Lower leg skin (tissue), 4 donors: ENCODE results near the gene CD109. TPM values are rescaled to one million over a fixed set of nuclear protein-coding genes. Genes with fewer than 3 reads are reported as not detected.
"Not testable (repeated sequence)": the region's sequence is repeated elsewhere in the genome, so short reads cannot be mapped to it uniquely, and the experiment has no call there.

Experiments used
- DNase-seq, 2 donors: peaks; one replicate each; pipeline ENCODE4 v3.0.0-alpha.2; 2019; ENCODE audit warnings: low spot score in 2 of 2
- H3K4me3 ChIP-seq: fragments of 200-600 bp; sonication (generic); 2 replicates; pipeline ENCODE4 v1.5.1; 2017; ENCODE audit warnings: mild to moderate bottlenecking, low read depth; ENCODE audit not compliant: poor library complexity, severe bottlenecking
- CTCF ChIP-seq, 3 donors: fragments of 450-650 bp; IDR thresholded peaks; one replicate each; pipeline ENCODE4 v1.5.1; 2016; ENCODE audit warnings: antibody characterized with exemption in 3 of 3, mild to moderate bottlenecking in 3 of 3, moderate library complexity in 2 of 3
- POLR2A ChIP-seq, 2 donors: fragments of 450-650 bp; IDR thresholded peaks; one replicate each; pipeline ENCODE4 v1.6.1; 2016 to 2017; ENCODE audit warnings: antibody characterized with exemption in 2 of 2, mild to moderate bottlenecking in 1 of 2, moderate library complexity in 1 of 2
- WGBS, 2 donors: methylation state at CpG; one replicate each; pipeline ENCODE4 v1.1.5; 2018; 5-methylcytosine and 5-hydroxymethylcytosine counted together
- intact Hi-C: fragments of 100-400 bp; cut with DNase I; formaldehyde crosslinking; loops from one replicate; pipeline ENCODE4 v1.15.0; 2023; ENCODE audit warnings: low total_unique reads
- total RNA-seq, 4 donors: library from RNA; depleted of rRNA; stranded (reverse); fragments of >200 nt; gene quantifications; one replicate each; pipeline ENCODE4 v1.1.0, GENCODE V29; 2016

Gene CD109
- total RNA-seq, 4 donors from 2014 or later: 26.1 to 51.7 (median 33.3) TPM

GRCh38 chr6:73803562-73804241, 107.7 kb downstream of the CD109 start:
- H3K4me3 ChIP-seq: no peak overlapping the region
- WGBS, 2 donors: 47 to 59% methylated on average over 5 of the region's 5 CpGs
- TF ChIP-seq CTCF (IDR thresholded peaks at IDR 0.05) (no peak), POLR2A (IDR thresholded peaks at IDR 0.05) (no peak)
- intact Hi-C loops: no loop called here
- DNase-seq: no peak

GRCh38 chr6:73805221-73805620, 109.2 kb downstream of the CD109 start:
- H3K4me3 ChIP-seq, intact Hi-C loops, DNase-seq: not testable (repeated sequence)
- WGBS, 2 donors: 94 to 95% methylated on average over 7 of the region's 7 CpGs

- intact Hi-C loops, H3K4me3 ChIP-seq, DNase-seq: not testable (repeated sequence)
- 98% methylated on average over 4 of the region's 4 CpGs for WGBS, 2 donors
These were observed 110.0 kb downstream of the CD109 start for GRCh38 chr6:73805982-73806381.

GRCh38 chr6:73811706-73812105, 115.7 kb downstream of the CD109 start:
- intact Hi-C loops: no loop called here
- DNase-seq: no peak
- no peak overlapping the region for H3K4me3 ChIP-seq
- TF ChIP-seq CTCF (IDR thresholded peaks at IDR 0.05) (no peak), POLR2A (IDR thresholded peaks at IDR 0.05) (no peak)

- intact Hi-C loops: no loop called here
- no peak for DNase-seq
- WGBS, 2 donors: 55 to 64% methylated on average over 1 of the region's 1 CpG
- H3K4me3 ChIP-seq: no peak overlapping the region
- TF ChIP-seq POLR2A (IDR thresholded peaks at IDR 0.05) (no peak), CTCF (IDR thresholded peaks at IDR 0.05) (no peak)
These were observed 121.2 kb downstream of the CD109 start for GRCh38 chr6:73817253-73817652.

- intact Hi-C loops: no loop called here
- H3K4me3 ChIP-seq: no peak overlapping the region
- no peak for TF ChIP-seq CTCF (IDR thresholded peaks at IDR 0.05)
- TF ChIP-seq POLR2A (IDR thresholded peaks at IDR 0.05): no peak
- DNase-seq: no peak
- 41 to 58% methylated on average over 6 of the region's 6 CpGs for WGBS, 2 donors
These were observed 127.2 kb downstream of the CD109 start for GRCh38 chr6:73823046-73823735.

- H3K4me3 ChIP-seq: no peak overlapping the region
- intact Hi-C loops: no loop called here
- TF ChIP-seq CTCF (IDR thresholded peaks at IDR 0.05) (no peak), POLR2A (IDR thresholded peaks at IDR 0.05) (no peak)
- 95 to 100% methylated on average over 1 of the region's 1 CpG for WGBS, 2 donors
- no peak for DNase-seq
These were observed 127.8 kb downstream of the CD109 start for GRCh38 chr6:73823832-73824231.
